ENCODE measurements around the gene SMARCD1.

GRCh38 chr12:50102646-50103309 is 17.6 kb downstream of the SMARCD1 start:
- TF ChIP-seq POLR2A (IDR thresholded peaks at IDR 0.05) (no peak), CTCF (IDR thresholded peaks at IDR 0.05) (no peak)
